K562 (cell line): ENCODE results near the gene CCDC85C. TPM values are rescaled to one million over a fixed set of nuclear protein-coding genes. Genes with fewer than 3 reads are reported as not detected.

Experiments used
- NCOA2 ChIP-seq, 2 experiments: fragments of 450-650 bp; IDR thresholded peaks; 2 replicates each; pipeline ENCODE4 v1.6.1; 2018; ENCODE audit warnings: mild to moderate bottlenecking in 2 of 2, moderate library complexity in 1 of 2; ENCODE audit not compliant: partially characterized antibody in 2 of 2
- TEAD1 ChIP-seq, 2 experiments: fragments of 450-650 bp in 1 of 2; sonication (generic) in 1 of 2; formaldehyde crosslinking; IDR thresholded peaks; 2 replicates each; pipeline versions ENCODE4 v1.4.0 to v1.8.0; 2020 to 2022; ENCODE audit warnings: mild to moderate bottlenecking in 2 of 2, missing genetic modification reagents in 1 of 2
- TRIM28 ChIP-seq: fragments of 450-650 bp; IDR thresholded peaks from 2 replicates; pipeline ENCODE4 v1.6.1; 2017
- polyA plus RNA-seq, 8 experiments: library from polyadenylated mRNA; depleted of rRNA in 4 of 8; stranded (reverse) in 5 of 8; unstranded in 3 of 8; fragments of >200 nt; fragmentation: Nextera tagmentation in 2 of 8; fragmentation: Illumina TruSeq in 1 of 8; extraction: Ambion mirVana in 2 of 8; extraction: Trizol in 1 of 8; gene quantifications; 2 replicates each; pipeline versions ENCODE4 v1.2.1 to v1.2.3, GENCODE V29; 2011 to 2014; ENCODE audit warnings: inconsistent platforms in 1 of 8, missing spikeins in 1 of 8
- total RNA-seq, 7 experiments: library from RNA; depleted of rRNA in 6 of 7; stranded (reverse); fragments of >200 nt in 6 of 7; fragmentation: Illumina TruSeq in 2 of 7; extraction: Trizol in 2 of 7; gene quantifications; 2 replicates each; pipeline versions ENCODE4 v1.2.1 to v1.2.3, GENCODE V29; 2011 to 2021; ENCODE audit warnings: low replicate concordance in 1 of 7
- TF ChIP-seq, protein P1 (sequence below): sonication (generic); formaldehyde crosslinking; IDR thresholded peaks from 2 replicates; pipeline ENCODE4 v1.9.0; 2022; ENCODE audit warnings: mild to moderate bottlenecking, missing genetic modification reagents
- TF ChIP-seq, protein P2 (sequence below), 2 experiments: fragments of 150-350 bp in 1 of 2; IDR thresholded peaks; 2 replicates each; pipeline ENCODE4 v1.6.1; 2012 to 2016; ENCODE audit warnings: low read depth in 2 of 2, low read length in 2 of 2, mild to moderate bottlenecking in 1 of 2, moderate library complexity in 1 of 2

Gene CCDC85C
- total and polyA plus RNA-seq, 9 of the 15 experiments (the other 6 are each of a cell fraction or from before 2014, with no cell fraction given) = 0.18 to 22.0 (median 6.3) TPM

DNA sequence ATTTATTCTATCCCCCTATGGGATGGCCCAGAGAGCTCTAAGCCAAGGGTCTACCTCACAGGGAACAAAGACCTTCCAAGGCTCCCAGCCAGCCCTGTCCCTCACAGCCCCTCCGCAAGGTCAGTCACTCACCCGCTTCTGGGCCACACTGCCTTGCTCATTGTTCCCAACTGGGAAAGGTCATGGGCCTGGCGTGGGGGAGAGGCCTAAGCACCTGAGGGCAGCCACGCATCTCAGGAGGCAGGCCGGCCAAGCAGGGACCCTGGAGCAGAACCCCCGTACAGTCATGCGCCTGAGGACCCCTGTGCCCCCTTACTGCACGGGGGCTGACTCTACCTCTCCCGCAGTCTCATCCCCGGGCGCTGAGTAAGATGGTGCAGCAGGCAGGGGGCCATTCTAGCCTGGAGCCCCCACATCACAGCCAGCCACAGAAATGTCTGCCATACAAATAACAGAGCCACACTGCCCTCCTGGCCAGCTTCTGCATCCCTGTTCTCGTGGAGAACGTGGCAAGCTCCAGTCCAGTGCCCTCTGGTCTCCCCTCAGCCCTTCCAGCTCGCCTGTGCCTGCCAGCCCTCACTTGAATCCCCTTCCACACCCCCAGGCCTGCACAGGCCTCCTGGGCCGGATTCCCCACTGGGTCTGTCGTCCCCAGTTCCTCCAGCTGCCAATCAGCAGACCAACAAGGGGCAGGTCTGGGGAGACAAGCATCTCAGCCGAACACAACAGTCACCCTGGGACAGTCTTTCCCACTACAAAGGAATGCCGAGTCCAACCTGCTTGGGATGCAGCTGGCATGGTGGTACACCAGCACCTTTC lies 16.3 kb downstream of the CCDC85C start (continued):
- TF ChIP-seq, protein P1, sequence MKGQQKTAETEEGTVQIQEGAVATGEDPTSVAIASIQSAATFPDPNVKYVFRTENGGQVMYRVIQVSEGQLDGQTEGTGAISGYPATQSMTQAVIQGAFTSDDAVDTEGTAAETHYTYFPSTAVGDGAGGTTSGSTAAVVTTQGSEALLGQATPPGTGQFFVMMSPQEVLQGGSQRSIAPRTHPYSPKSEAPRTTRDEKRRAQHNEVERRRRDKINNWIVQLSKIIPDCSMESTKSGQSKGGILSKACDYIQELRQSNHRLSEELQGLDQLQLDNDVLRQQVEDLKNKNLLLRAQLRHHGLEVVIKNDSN = no peak
- TF ChIP-seq TEAD1 (CRISPR knock-in tag; IDR thresholded peaks at IDR 0.05) (no peak), NCOA2 (IDR thresholded peaks at IDR 0.05; ENCODE audit: partially characterized antibody in 2 of 2) (no peak), TRIM28 (no peak)
- TF ChIP-seq, protein P2, sequence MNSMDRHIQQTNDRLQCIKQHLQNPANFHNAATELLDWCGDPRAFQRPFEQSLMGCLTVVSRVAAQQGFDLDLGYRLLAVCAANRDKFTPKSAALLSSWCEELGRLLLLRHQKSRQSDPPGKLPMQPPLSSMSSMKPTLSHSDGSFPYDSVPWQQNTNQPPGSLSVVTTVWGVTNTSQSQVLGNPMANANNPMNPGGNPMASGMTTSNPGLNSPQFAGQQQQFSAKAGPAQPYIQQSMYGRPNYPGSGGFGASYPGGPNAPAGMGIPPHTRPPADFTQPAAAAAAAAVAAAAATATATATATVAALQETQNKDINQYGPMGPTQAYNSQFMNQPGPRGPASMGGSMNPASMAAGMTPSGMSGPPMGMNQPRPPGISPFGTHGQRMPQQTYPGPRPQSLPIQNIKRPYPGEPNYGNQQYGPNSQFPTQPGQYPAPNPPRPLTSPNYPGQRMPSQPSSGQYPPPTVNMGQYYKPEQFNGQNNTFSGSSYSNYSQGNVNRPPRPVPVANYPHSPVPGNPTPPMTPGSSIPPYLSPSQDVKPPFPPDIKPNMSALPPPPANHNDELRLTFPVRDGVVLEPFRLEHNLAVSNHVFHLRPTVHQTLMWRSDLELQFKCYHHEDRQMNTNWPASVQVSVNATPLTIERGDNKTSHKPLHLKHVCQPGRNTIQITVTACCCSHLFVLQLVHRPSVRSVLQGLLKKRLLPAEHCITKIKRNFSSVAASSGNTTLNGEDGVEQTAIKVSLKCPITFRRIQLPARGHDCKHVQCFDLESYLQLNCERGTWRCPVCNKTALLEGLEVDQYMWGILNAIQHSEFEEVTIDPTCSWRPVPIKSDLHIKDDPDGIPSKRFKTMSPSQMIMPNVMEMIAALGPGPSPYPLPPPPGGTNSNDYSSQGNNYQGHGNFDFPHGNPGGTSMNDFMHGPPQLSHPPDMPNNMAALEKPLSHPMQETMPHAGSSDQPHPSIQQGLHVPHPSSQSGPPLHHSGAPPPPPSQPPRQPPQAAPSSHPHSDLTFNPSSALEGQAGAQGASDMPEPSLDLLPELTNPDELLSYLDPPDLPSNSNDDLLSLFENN (IDR thresholded peaks at IDR 0.05; ENCODE audit: low read depth in 2 of 2, low read length in 2 of 2) = no peak
